ENCODE results near the gene DAZAP2.

GRCh38 chr12:51217968-51218606 lies 20.5 kb upstream of the DAZAP2 start, which contains the start of gene POU6F1:
- TF ChIP-seq CTCF (conservative IDR thresholded peaks at IDR 0.05) (no peak), ZFX (IDR thresholded peaks at IDR 0.05) (no peak)

Data from C4-2B (cell line).